Amygdala (tissue), 56 donors: ENCODE measurements around the gene ISCU.
"Not testable (repeated sequence)": the region's sequence is repeated elsewhere in the genome, so short reads cannot be mapped to it uniquely, and the experiment has no call there.

Source experiments
- DNase-seq, 56 donors: peaks; one replicate each; lab custom pipeline; 2025; lab: John Stamatoyannopoulos, UW

ISCU gene

GRCh38 chr12:108567406-108568337 is 5.3 kb downstream of the ISCU start:
- DNase-seq: peak in 1 of 56 donors; percentile 10

DNA sequence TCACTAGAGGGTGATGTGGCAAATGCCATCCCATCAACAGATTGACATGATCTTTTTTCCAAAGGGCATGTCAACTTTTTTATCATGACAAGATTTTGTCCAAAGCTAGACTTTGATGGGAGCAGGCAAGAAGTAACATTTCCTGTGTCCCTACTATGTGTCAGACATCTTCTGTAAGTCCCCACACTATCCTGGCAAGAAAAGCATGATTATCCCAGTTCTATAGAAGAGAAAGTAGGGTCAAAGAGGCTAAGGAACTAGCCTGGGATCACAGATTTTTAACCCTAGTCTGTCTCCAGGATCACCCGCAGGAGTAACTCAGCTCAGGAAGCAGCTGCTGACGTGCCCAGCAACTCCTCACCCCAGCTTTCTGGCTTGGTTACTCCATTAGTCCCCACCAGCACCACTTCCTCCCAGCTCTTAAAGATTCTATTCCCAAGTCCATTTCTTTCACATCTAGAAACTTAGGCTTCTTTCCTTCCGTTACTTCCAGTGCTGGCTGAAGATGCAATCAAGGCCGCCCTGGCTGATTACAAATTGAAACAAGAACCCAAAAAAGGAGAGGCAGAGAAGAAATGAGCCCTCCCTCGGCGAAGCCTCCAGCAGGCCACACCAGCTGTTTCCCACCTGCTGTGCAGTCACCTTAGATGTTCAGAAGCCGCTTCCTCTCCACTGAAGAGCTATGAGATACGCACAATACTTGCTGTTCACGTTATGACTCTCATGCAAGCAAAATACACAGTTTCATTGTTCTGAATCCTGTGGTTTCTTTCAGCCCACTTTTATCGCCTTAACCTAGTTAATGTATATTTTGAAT is 6.2 kb downstream of the ISCU start:
- no peak for DNase-seq

DNA sequence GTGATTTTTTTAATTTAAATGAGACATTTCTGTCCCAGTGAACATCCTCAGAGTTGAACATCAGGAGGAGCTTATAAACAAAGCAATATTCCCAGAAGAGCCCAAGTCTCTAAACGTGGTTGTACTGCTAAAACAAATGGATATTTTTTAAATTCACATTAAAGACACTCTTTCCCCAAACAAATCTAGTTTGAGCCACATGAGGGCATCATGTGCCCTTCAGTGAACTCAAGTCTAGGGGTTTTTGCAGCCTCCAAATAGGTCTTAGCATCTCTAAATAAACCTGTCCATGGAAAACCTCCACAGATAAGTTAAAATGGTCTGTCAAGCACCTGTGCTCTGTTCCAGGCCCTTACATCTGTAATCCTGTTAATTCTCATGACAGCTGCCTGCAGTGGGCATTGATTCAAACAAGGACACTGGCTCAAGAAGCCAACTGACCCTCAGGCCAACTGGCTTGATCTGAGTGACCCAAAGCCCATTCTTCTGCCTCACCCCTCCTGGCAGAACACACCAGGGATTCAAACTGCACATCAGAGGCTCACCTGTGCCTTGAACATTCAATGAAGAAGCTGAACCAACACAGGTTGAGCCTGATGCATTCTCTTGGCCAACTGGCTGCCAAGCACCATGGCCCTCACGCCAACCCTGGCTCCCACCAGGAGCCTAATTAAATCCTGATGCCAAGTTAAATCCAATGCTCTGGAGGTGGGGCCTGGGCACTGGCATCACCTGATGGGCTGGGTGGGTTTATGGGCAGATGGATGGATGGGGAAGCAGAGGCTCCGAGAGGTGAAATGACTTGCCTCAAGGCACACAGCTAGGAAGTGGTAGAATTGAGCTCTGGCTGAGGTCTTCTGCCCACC is 8.6 kb downstream of the ISCU start:
- DNase-seq: peak in 1 of 56 donors; percentile 13

GRCh38 chr12:108571609-108572165 is 9.3 kb downstream of the ISCU start:
- DNase-seq: no peak

GRCh38 chr12:108572166-108572790 is 9.9 kb downstream of the ISCU start:
- no peak for DNase-seq

- no peak for DNase-seq
These were observed 10.9 kb downstream of the ISCU start for GRCh38 chr12:108573317-108573716.

- not testable (repeated sequence) for DNase-seq
These were observed 11.9 kb downstream of the ISCU start for GRCh38 chr12:108574276-108574675.

- no peak for DNase-seq
These were observed 13.0 kb downstream of the ISCU start for GRCh38 chr12:108575199-108575912.

DNA sequence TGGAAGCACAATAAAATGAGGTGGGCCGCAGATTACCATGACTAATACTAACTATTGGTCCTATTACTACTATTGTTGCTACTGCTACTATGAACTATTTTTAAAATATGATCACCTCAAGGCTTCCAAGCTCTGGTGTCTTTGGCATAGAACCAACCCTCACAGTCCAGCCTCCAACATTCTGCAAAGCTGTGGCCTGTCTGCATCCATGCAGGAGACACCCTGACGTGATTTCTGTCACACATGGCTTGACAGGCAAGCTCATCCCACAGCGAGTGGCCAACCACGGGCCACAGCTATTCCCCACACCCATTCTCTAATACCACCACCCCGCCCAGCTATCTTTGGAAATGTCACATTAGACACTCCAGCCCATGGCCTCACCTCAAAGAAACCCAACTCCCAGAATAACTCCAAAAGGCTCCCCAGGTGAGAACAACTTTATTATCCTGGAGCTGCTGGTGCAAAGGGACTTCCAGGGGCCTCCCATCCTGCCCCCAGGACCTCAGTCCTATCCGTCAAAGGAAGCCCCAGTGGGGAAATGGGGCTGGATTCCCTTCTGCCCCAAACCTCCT is 14.4 kb downstream of the ISCU start:
- no peak for DNase-seq

DNA sequence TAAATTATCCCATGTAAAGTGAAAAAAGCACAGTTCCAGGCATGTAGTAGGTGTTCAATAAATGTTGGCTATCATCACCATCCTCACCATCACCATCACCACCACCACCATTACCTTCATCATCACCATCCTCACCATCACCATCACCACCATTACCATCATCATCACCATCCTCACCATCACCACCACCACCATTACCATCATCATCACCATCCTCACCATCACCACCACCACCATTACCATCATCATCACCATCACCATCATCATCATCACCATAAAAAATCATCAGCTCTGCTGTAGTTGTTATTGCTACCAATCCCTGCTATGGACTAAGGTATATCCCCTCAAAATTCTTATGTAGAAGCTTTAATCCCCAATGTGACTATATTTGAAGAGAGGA is 15.1 kb downstream of the ISCU start:
- no peak for DNase-seq

GRCh38 chr12:108578264-108578663 is 15.9 kb downstream of the ISCU start:
- DNase-seq: no peak

- no peak for DNase-seq
These were observed 16.4 kb downstream of the ISCU start for GRCh38 chr12:108578813-108579212.

GRCh38 chr12:108580531-108580930 is 18.1 kb downstream of the ISCU start:
- DNase-seq: no peak

- DNase-seq: no peak
These were observed 19.2 kb downstream of the ISCU start for GRCh38 chr12:108581311-108582227.

DNA sequence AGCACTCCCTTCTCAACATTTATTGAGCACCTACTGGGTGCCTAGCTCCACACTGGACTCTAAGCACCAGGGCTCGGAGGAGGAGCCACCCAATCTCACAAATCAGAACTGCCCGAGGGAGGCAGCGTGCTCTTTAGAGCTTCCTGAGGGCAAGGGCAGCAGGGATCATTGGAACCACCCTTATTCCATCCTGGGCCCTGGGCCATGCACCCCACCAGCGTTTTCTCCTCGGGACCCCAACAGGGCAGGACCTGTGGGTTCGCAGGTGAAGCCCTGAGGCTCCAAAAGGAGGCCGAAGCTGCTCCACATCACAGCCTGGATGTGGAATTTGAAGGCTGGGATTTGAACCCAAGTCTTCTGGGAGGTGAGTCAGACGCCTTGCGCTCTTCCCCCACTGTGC is 20.1 kb downstream of the ISCU start:
- no peak for DNase-seq

- DNase-seq: no peak
These were observed 20.8 kb downstream of the ISCU start for GRCh38 chr12:108582978-108583770.

DNA sequence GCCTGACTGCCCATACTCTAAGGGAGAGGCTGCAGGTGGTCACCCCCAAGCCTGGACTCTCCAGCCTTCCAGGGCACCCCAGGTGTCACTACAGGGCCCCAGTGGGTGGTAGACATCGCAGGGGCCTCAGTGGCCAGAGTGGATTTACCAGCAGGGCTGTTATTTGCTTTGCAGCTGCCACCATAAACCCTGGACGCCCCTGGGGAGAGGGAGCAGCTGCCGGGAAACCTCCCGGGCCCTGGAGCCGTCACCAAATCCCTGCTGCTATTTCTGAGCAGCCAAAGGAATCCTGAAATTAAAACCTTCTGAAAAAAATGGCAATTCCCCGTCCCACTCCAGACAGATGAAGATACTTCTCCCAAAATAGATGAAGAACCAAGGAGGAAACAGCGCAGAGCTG is 21.6 kb downstream of the ISCU start:
- DNase-seq: no peak
